GM21515 (cell line): Measurements from ENCODE around the gene VSTM2L.

Experiments
- ATAC-seq: cut with Tn5 transposase; IDR thresholded peaks from one replicate; pipeline ENCODE4 v1.9.1; 2021; ENCODE audit not compliant: unreplicated experiment

The VSTM2L gene

DNA sequence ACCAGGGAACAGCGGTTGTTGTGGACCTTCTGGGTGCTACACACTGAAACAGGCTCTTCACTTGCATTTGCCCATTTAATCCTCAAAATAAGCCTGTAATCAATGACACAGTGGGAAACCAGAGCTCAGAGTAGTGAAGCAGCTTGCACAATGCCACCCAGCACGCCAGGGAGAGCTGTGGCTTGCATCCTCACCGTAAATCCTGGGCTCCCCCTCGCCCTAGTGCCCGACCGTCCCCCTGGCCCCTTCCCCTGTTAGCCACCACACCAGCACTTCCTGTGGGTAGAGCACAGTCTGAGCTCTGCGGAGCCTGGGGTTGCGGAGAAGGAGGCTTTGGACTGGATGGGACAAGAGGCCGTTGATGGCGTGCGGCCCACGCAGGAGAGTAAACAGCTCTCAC lies 14.5 kb downstream of the VSTM2L start:
- no peak for ATAC-seq

DNA sequence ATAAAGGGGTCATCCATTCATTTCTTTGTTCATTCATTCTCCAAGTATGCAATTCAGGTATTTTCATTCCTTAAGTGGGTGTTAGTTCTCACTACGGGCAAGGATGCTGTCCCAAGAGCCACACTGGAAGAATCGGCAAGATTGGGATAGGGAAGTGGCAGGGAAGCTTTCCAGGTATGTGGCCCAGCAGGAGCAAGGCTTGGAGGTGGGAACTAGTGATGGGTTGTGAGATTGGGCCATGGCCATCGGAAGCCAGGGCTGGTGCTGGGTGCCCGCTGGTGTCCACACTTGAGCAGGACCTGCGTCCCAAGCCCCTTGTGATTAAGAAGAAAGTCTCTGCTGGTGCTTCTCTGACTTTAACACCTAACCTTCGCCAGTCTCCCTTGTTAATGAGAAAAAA lies 15.1 kb downstream of the VSTM2L start:
- no peak for ATAC-seq

DNA sequence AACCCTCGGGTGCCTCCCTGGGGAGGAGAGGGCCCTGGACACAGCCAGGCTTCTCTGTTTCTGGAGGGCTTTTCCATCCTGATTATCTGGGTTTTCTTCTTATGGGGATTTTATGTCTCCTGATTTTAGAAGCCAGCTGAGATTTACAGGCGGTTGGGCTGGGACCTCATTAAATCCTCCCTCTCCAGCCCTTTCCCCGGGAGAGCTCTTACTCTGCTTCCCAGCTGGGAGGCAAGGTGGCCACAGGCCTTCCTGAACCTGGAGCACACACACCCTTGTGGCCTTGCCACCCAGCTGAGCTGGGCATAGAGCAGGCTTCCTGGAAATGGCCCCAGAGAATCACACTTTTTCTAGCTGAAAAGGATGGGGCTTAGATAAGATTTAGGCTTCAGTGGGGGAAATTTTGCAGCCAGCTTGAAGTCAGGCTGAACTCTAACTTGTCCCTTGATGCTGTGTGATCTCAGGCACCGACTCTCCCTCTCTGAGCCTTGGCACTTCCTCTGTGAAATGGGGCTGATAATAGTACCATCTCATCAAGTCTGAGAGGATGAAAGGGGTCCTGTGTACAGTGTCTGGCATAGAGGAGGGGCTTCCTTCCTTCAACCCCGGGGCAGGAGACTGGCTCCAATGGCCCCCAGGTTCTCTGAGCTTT lies 16.6 kb downstream of the VSTM2L start:
- ATAC-seq: no peak

- no peak for ATAC-seq
Measured at GRCh38 chr20:37920270-37920669, 17.3 kb downstream of the VSTM2L start.

DNA sequence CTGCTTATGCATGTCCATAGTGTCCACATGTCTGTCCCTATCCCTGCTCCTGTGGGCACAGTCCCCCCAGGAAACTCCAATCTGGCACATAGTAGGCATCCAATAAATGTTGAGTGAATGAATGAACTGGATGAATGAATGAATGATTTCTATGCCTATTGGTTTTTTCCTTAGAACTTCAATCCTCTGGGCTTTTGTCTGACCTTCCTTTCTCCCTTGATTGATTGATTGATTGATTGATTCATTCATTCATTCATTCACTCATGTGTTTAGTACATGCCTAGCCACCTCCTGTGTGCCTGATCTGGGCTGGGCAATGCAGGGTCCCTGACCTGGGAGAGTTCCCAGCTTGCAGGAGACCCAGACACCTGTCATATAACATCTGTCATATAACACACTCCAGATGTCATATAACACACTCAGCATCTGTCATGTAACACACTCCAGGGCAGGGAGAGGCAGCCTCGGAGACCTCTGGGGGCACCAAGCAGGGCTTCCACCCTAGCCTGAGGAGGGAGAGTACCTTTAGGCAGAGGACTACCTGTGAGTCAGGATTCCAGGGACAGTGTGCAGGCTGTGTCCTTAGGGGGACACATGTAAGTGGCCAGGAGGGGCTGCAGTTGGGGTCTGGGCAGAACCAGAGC lies 17.9 kb downstream of the VSTM2L start:
- ATAC-seq: no peak

DNA sequence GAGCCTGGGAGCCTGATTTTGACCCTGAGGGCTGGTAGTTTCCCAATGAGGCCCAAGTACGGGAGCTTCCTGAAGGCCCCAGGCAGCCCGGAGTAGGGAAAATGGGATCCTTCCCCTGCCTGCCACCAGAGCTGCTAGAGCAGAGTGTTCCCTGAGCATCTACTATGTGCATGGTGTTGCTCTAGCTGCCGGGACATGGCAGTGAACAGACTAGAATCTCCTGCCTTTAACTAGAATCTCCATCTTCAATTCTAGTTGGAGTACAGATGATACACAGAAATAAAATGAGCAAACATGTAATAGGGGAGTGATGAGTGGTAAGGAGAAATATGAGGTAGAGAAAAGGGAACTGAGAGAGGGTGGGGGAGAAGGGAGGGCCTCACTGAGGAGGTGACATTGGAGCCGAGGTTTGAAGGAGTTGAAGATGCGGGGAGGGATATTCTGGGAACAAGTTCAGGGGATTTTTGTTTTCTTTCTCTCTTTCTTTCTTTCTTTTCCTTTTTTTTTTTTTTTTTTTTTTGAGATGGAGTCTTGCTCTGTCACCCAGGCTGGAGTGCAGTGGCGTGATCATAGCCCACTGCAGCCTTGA lies 18.5 kb downstream of the VSTM2L start:
- peak; percentile 64 for ATAC-seq

GRCh38 chr20:37922016-37922415 lies 19.1 kb downstream of the VSTM2L start:
- peak; percentile 52 for ATAC-seq

DNA sequence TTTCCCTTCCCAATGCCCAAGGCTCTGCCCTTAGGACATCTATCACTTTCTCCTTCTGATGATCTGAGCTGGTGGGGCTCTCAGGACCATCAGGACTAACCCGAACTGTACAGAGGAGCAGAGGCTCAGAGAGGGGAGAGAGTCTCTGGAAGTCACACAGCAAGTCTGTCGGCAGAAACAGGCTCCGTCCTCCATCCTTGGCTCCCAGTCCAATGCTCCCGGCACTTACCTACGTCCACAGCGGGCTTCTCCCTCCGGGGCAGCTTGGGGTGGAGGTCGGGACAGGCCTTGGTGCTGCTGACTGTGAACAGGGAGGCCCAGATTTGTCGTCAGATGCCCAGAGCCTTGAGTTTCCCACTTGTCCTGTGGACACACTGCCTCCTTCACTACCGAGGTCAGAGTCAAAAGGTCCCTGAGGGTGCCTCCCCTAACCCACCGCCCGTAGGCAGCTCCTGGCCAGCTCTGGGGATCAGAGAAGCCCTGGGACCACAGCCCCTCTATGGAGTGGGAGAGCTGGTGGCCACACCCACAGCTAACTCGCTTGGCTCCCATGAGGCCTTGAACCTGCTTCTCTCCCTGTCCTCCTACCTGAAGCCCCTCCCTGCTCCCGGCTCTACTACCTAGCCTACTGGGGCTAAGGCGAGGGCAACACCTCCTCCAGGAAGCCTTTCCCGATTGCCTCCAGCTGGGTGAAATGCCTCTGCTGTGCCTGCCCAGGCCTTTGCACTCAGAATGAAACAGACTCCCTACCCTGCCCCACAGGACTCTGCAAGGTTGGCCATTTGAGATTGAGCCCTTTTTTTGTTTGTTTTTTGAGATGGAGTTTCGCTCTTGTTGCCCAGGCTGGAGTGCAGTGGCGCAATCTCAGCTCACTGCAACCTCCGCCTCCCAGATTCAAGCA lies 22.6 kb downstream of the VSTM2L start:
- no peak for ATAC-seq

GRCh38 chr20:37926612-37927011 lies 23.7 kb downstream of the VSTM2L start:
- no peak for ATAC-seq

DNA sequence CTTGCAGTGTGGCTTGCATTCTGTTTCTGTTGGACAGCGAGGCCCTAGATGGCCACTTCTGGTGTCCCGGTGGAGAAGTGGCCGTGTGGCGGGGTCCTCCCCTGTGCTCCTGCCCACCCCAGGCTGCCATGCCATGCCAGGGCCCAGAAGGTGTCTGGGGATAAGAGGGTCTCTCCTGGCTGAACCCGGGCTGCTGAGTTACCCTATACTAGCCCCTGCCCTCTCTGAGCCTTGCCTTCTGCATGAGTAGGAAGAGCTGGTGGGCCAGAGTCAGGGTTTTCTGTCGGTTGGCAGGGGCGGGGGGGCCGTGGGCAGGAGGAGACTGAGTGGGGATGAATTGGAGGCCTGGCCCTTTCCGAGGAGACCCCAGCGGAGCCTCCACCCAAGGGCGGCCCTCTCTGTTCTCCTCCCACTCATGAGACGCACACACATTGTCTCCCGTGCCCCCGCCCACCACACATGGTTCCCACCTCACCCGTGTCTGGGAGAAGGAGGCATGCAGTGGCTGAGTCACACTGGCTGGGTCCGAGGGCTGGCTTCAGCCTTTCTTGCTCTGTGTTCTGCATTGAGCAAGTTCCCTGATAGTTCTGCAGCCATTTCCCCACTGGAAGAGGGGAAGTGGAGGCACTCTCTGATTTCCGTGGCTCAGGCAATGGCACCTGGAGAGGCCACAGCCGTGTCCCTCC lies 24.6 kb downstream of the VSTM2L start:
- no peak for ATAC-seq

- no peak for ATAC-seq
Measured at GRCh38 chr20:37928996-37929682, 26.2 kb downstream of the VSTM2L start.

DNA sequence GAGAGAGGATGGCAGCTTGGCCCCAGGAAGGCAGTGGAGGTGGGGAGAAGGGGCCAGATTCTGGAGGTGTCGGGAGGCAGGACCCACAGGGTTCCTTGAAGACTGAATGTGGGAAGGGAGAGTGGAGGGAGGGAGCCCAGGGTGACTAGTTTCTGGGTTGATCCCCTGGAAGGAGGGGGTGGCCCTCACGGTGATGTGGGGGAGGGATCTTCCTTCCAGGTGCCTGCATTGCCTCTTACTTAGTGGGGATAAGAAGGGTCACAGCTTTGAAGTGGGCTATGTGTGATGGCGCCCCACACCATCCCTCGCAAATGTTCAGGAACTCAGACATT lies 26.7 kb downstream of the VSTM2L start:
- ATAC-seq: no peak

GRCh38 chr20:37931153-37931922 lies 28.4 kb downstream of the VSTM2L start:
- no peak for ATAC-seq

DNA sequence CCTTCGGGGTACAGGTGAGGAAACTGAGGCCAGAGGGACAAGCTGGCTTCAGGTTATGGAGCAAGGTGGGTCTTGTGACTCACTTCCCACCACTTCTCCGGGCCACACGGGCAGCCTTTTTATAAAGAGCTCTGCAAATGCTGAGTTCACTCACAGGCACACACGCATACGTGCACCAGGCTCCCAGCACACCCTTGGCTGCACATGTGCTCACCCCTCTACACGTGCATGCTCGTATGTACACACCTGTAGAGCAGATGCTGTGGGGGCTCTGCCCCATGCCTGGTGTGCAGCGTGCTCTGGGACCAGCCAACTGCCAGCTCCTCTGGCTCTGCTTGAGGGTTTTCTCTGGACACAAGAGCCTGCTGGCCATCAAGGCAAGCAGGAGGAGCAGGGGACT lies 29.1 kb downstream of the VSTM2L start:
- ATAC-seq: no peak

DNA sequence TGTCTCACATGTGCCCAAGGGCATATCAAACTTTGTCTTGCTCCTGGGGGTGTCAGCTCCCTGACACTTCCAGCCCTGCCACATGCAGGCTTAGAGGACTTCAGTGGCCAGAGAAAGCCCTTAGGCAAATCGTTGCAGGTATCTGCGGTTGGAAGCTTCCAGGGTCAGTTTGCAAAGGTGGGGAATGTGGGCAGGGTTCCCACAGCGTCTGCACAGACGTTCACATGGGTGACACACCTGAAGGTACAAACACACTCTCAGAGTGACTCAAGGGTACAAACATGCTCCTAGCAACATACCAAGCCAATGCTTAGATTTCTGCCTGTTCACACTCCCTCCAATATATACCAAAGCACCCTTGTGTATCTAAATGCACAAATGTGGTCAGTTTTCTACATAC lies 30.0 kb downstream of the VSTM2L start:
- ATAC-seq: no peak

DNA sequence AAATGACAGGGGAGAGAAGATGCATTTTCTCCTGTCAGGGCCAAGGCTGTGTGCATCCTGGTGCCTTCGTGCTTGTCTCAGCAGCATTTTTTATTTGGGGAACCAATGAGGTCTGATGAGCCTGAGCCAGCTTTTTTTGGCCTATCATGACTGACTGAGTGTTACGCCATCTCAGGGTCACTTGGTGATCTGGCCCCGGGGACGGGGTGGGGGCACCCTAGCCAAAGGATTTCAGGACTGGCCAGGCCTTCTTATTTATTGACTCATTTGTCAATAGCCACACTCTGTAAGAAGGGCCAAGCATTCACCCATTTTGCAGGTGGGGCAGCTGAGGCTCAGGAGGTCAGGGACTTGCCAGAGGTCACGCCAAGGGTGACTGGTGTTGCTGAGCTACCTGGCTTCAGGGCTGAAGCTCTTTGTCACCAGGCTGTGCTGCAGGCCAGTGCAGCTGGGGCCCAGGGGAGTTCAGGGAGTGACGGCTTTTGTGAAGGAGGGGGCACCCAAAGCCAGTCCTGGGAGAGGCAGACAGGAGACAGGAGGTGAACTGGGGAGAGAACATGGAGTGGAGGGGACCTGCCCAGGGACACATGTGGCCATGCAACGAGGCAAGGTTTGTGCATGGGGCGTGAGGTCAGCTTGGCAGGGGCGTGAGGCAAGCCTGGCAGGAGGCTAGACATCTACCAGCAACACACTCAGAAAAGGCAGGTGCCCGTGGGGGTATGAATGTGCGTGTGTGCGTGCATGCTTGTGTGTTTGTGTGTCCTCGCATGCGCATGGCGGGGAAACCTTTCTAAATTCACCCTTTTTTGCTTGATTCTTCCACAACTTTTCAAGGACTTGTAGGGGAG lies 31.1 kb downstream of the VSTM2L start:
- ATAC-seq: no peak

GRCh38 chr20:37934634-37935375 lies 31.9 kb downstream of the VSTM2L start:
- ATAC-seq: no peak

DNA sequence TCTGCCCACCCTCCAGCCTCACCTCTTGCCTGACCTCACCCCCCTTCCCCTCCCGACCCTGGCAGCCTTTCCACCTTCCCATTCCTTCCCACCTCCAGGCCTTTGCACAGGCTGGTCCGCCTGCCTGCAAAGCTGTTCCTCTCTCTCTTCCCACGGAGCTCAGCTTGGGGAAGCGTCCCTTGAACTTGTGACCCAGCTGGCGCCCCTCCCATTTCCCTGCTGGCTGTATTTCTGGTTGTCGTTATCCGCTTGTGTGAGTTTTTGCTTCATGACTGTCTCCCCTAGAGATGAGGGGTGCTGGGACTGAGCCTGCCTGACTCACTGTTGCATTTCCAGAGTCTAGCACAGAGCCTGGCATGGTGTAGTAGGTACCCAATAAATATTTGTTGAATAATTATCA lies 32.5 kb downstream of the VSTM2L start:
- no peak for ATAC-seq
